Inferior parietal cortex (tissue), 1 donor: ENCODE data around the gene CCDC78.
"Not testable (repeated sequence)": the region's sequence is repeated elsewhere in the genome, so short reads cannot be mapped to it uniquely, and the experiment has no call there.

Source experiments
- DNase-seq: peaks from one replicate; pipeline ENCODE4 v3.0.0-alpha.2; 2016; ENCODE audit errors: extremely low spot score

Gene CCDC78

DNA sequence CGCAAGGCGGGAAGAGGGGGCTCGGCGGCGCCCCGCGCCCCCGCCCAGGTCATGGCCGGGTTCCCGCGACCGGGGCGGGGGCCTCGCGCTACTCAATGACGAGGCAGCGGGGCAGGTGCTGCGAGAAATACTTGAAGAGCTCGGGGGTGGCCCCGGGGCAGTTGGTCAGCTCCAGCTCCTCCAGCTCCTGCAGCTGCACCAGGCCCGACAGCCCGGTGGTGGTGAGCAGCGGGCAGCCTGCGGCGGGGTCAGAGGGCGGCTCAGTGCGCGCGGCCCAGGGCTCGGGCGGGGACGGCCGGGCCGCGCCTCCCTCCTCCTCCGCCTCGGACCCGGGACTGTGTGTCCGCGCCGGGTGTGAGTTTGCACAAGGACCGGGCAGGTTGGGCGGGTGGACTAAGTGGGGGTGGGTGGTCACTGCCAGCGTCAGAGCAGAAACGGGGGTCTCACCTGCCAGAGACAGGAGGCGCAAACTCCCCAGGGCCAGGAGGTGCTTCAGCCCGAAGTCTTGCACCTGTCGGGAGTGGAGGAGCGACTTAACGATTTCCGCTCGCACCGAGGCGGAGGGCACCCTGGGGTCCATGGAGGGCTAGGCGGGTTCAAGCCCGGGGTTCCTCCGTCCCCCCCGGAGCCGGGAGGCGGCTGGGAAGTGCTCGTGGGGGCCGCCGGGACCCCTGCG is 31.9 kb downstream of the CCDC78 start:
- DNase-seq: no peak

DNA sequence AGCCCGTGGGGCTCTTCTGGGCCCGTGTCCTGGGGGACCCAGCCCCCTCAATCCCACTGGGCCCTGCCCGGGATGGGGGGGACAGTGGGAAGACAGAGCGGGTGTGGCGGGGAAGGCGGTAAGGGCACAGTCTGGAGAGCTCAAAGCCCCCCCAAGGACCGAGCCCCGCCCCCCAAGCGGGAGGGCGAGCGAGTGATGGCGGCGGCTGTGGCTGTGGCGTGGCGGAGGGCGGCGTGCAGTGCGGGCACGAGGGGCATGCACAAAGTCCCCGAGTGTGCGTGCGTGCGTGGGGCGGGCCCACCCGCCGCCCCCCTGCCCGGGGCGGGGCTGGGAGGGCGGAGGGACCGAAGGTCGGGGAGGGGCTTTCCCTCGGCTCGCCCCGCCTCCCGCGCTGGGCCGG is 32.5 kb downstream of the CCDC78 start:
- no peak for DNase-seq

DNA sequence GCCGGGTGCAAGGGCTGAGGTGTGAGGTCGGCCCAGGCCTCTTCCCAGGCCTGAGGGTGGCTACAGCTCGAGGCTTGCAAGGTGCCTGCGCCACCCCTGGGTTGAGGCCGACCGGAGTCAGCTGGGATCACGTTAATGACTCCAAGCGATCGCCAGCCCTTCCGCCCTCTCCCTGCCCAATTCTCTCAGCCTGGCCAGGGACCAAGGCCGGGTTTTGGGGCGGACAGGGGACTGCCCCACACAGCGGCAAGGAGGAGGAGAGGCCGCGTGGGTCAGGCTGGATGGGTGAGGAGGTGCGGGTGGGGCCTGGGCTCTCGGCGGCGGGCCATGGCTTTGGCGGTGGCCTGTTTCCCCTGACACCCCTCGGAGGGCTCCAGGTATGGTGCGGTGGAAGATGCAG is 32.9 kb downstream of the CCDC78 start:
- DNase-seq: no peak

DNA sequence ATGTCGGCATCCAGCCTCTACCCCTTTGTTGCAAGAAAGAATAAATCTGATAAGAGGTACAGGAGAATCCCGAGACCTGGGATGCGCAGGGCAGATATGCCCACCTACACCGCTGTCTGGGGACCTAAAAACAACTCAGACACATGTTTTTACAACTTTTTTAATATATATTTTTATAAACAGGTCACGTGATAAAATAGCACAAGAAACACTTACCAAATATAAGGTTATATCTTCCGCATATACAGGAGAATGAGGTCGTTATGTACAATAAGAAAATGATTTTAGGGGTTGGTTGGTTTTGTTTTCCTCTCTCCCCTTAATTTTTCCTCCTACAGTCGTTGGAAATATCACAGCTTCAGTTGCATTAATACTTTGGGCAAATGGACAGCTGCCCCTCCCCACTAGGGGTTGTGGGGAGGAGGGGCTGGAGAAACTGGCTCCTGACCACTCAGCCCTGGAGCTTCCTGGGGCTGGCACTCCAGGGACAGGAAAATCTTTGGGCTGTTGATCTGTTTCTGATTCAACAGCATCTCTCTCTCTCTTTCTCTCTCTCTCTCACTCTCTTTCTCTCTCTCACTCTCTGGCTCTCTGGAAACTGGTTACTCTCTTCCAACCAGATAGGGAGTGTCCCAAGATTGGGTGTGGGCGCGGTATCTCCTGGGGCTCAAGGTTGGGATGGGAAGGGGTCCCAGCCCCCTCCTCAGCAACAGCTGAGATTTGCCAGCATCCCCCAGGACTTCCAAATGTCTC is 33.7 kb downstream of the CCDC78 start:
- DNase-seq: no peak

DNA sequence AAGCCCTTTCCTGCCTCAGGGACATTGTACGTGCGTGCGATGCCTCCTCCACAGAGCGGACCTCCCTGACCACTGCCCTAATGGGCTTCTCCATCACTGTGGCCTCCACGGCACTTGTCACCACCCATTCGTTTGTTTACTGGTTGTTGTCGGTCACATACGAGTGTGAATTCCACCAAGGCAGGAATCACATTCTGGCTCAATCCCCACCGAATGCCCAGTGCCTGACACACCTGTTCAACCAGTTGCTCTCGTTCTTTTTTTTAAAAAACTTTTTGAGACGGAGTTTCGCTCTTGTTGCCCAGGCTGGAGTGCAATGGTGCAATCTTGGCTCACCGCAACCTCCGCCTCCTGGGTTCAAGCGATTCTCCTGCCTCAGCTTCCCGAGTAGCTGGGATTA is 35.0 kb downstream of the CCDC78 start:
- not testable (repeated sequence) for DNase-seq

GRCh38 chr16:689175-689897 is 36.9 kb downstream of the CCDC78 start:
- DNase-seq: no peak

DNA sequence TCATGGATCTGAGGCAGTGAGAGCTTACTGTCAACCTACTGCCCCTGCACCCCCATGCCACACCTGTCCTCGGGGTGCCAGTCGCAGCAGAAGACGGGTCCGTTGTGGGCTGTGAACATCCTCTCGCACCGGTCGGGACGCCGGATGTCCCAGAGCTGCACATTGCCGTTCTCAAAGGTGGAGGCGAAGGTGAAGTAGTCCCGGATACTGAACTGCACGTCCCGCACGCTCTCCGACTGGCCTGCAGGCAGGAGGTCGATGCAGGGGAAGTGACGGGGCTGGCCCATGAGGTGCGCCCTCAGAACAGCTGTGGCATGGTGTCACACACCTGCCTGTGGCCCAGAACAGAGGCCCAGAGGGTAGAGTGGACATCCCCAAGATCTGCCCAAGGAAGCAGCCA is 38.7 kb downstream of the CCDC78 start:
- DNase-seq: no peak

- no peak for DNase-seq
Observed at GRCh38 chr16:686459-687260, 39.6 kb downstream of the CCDC78 start.

DNA sequence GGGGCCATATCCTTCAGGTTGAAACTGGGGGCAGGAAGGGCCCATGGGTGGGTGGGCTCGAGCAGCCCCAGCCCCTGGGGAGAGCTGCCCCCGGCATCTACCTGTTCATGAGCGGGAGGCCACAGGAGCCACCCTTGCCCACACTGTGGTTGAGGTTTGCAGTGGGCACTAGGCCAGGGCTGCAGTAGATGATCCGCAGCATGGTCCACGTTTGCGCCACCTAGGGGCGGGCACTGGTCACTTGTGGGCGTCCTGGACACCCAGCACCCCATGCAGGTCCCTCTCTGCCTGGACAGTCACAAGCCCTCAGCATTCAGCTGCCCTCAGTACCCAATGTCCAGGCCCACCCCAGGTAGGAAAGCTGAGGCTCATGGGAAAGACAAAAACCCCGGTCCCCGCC is 40.3 kb downstream of the CCDC78 start:
- no peak for DNase-seq

DNA sequence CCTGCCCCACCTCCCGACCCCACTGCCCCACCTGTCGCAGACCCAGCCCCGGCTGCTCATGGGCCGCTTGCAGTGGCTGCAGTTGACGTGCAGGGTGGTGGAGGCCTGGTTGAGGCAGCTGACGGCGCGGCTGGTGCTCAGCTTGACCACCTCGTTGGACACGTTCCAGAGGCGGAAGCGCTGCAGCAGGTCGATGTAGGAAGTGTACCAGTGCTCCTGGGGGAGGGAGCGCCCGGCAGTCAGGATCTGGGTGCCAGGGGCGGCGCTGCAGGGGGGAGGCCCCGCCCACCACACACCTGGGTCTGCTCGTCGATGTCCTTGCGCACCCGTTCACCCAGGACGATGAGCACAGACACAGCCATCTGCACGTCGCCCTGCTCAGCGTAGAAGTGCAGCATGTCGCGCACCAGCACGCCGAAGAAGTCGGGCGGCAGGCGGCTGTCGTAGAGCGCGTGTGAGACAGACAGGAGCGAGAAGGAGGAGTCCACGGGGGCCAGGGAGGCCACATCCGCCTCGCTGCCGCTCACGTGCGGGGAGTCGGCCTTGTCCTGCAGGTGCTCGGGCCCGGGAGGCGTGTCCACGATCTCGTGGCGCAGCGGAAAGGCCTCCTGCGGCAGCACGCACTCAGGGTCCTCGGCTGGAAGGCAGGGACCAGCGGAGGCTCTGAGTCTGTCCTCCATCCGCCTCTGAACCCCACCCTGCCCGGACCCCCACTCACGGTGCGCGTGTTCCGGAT is 41.1 kb downstream of the CCDC78 start:
- no peak for DNase-seq

- peak; percentile 96 for DNase-seq
Observed at GRCh38 chr16:684071-684794, 42.0 kb downstream of the CCDC78 start, which contains the start of gene JMJD8. Gene JMJD8 (minus strand): TSS chr16:684334. CDS start chr16:684319, 15 bp downstream.

- no peak for DNase-seq
Observed at GRCh38 chr16:683396-684070, 42.7 kb downstream of the CCDC78 start.

GRCh38 chr16:682493-683395 is 43.5 kb downstream of the CCDC78 start:
- no peak for DNase-seq

GRCh38 chr16:681746-682427 is 44.4 kb downstream of the CCDC78 start:
- no peak for DNase-seq

GRCh38 chr16:680967-681745 is 45.1 kb downstream of the CCDC78 start:
- DNase-seq: no peak

GRCh38 chr16:680625-680945 is 45.7 kb downstream of the CCDC78 start:
- no peak for DNase-seq

DNA sequence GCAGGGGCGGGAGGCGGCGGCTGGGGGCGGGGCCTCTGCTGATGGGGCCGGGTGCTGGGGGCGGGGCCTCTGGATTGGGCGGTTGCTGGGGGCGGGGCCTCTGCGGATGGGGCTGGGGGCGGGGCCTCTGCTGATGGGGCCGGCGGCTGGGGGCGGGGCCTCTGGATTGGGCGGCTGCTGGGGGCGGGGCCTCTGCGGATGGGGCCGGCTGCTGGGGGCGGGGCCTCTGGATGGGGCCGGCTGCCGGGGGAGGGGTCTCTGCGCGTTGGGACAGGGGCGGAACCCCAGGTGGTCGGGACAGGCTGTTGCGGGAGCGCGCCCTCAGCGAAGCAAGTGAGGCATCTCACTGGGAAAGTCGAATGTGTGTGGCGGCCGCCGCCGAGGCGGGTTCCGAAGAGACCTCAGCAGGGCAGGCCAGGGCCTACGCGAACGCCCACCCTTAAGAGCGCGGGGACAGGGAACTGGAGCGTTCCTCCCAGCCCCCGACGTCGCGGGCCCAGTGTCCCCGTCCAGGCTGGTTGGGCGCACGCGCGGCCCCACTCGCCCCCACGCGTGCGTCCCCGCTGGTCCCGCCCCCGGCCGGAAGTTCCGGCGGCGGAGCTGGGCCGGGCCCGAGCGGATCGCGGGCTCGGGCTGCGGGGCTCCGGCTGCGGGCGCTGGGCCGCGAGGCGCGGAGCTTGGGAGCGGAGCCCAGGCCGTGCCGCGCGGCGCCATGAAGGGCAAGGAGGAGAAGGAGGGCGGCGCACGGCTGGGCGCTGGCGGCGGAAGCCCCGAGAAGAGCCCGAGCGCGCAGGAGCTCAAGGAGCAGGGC is 46.2 kb downstream of the CCDC78 start, which contains the start of gene STUB1:
TSS of gene STUB1 (plus strand) at position 597 of the 811 bp plus-strand sequence. CDS start at position 713, 116 bp downstream.
- DNase-seq: peak; percentile 75
